ENCODE data around the gene ITPR1. TPM values are rescaled to one million over a fixed set of nuclear protein-coding genes. Genes with fewer than 3 reads are reported as not detected.

Gene ITPR1
- total RNA-seq, 1 experiment from 2014 or later, result 11.3 TPM

GRCh38 chr3:4711680-4711992 is 218.5 kb downstream of the ITPR1 start:
- peak overlapping the region; percentile 23; the same call in 1 of the 2 replicates for H3K4me3 ChIP-seq
- peaks cover 13% of the 10 kb centered on the region for H3K4me1 ChIP-seq (replicated peaks; ENCODE audit: insufficient read depth)
- H3K79me2 ChIP-seq (ENCODE audit: low read depth), result no peaks in the 10 kb centered on the region
- no peaks in the 10 kb centered on the region for H3K9me3 ChIP-seq (ENCODE audit: insufficient read depth, low read depth)
- H2AFZ ChIP-seq, result no peak overlapping the region
- intact Hi-C loops (cut with micrococcal nuclease; ENCODE audit: unreplicated experiment), result loop anchor here (1.0 to 5.0 kb wide), 6 partner anchors 55 to 486 kb away; no protein-coding TSS in a partner anchor
- no peaks in the 10 kb centered on the region for H3K9me2 ChIP-seq (ENCODE audit: insufficient read depth)
- POLR2A ChIA-PET (ENCODE audit: unreplicated experiment), result interaction anchor here (0.5 to 1.2 kb wide), 7 partner anchors 9 to 341 kb away, joined by 3 to 21 read pairs (median 6); partner anchors contain the start of gene BHLHE40
- peaks cover 3% of the 10 kb centered on the region; the same call in 1 of the 2 replicates for H3F3A ChIP-seq (ENCODE audit: insufficient read depth, low read depth)
- H3K27me3 ChIP-seq (ENCODE audit: insufficient read depth, low read depth), result no peaks in the 10 kb centered on the region
- H3K36me3 ChIP-seq (ENCODE audit: low read depth), result no peaks in the 10 kb centered on the region
- TF ChIP-seq CTCF (conservative IDR thresholded peaks at IDR 0.05) (no peak), EZH2 (IDR thresholded peaks at IDR 0.05; ENCODE audit: low read depth) (no peak)
- no TSS peak for BruUV-seq (replicated peaks)
- H3K4me2 ChIP-seq, result peak overlapping the region; percentile 70
- peak overlapping the region; percentile 87 for H3K27ac ChIP-seq
- CTCF ChIA-PET, result interaction anchor here (0.6 to 1.9 kb wide), 18 partner anchors 9 to 486 kb away, joined by 3 to 54 read pairs (median 5); partner anchors contain the start of gene BHLHE40
- no peak for DNase-seq
- H4K20me1 ChIP-seq (ENCODE audit: insufficient read depth), result no peaks in the 10 kb centered on the region

DNA sequence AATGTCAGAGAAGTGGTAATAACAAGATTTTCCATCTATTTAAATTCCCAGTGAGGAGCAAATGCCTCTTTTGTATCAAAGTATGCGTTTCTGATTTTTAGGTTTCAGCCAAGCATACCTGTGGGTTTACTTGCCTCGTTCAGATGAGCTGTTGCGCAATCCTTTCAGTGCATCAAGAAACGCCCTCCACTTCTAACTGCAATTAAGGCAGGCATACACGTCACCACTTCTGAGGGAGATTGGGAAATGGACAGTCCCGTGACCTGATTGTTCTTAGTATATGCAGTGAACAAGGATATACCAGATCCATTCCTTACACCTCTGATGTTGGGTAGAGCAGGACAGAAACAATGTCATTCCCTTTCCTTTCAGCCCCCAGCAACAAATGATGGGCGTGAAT is 219.0 kb downstream of the ITPR1 start:
- peak; percentile 69 to 91 for DNase-seq
- Histone ChIP-seq H3K4me3 (peak overlapping the region; percentile 23; the same call in 1 of the 2 replicates), H3K4me2 (peak overlapping the region; percentile 70), H4K20me1 (ENCODE audit: insufficient read depth) (no peaks in the 10 kb centered on the region), H3F3A (ENCODE audit: insufficient read depth, low read depth) (peaks cover 3% of the 10 kb centered on the region; the same call in 1 of the 2 replicates), H3K36me3 (ENCODE audit: low read depth) (no peaks in the 10 kb centered on the region), H3K79me2 (ENCODE audit: low read depth) (no peaks in the 10 kb centered on the region), H3K9me2 (ENCODE audit: insufficient read depth) (no peaks in the 10 kb centered on the region), H3K27me3 (ENCODE audit: insufficient read depth, low read depth) (no peaks in the 10 kb centered on the region), H3K9me3 (ENCODE audit: insufficient read depth, low read depth) (no peaks in the 10 kb centered on the region), H3K4me1 (replicated peaks; ENCODE audit: insufficient read depth) (peaks cover 13% of the 10 kb centered on the region), H3K27ac (peak overlapping the region; percentile 87), H2AFZ (no peak overlapping the region)
- no TSS peak for BruUV-seq (replicated peaks)
- TF ChIP-seq EZH2 (IDR thresholded peaks at IDR 0.05; ENCODE audit: low read depth) (no peak), CTCF (conservative IDR thresholded peaks at IDR 0.05) (no peak)
- POLR2A ChIA-PET (ENCODE audit: unreplicated experiment), result interaction anchor here (0.5 to 1.2 kb wide), 5 partner anchors 9 to 341 kb away, joined by 3 to 10 read pairs (median 6); partner anchors contain the start of gene BHLHE40
- intact Hi-C loops (cut with micrococcal nuclease; ENCODE audit: unreplicated experiment), result loop anchor here (1.0 to 5.0 kb wide), 2 partner anchors 410 to 485 kb away; partner anchors contain the start of gene ARL8B
- CTCF ChIA-PET, result interaction anchor here (0.6 to 1.9 kb wide), 17 partner anchors 9 to 485 kb away, joined by 3 to 54 read pairs (median 5); partner anchors contain the start of gene BHLHE40

DNA sequence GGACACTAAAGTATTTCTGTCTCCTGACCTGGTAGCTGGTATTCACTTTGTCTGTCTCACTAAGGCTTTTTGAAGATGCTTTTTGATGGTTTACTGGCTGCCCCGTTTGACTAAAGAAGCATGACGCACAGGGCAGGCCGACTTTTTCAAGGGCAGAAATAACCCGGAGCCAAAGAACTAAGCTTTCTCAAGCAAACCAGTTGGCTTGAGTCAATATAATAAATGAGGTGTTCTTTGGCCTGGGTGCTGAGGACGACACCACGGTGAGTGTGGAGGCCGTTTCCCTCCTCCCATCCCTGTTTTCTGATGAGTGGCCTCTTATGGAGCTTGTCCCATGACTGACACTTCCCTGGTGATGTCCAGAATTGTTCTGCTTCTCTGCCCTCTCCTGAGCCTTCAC is 220.9 kb downstream of the ITPR1 start:
- Histone ChIP-seq H3K36me3 (ENCODE audit: low read depth) (no peaks in the 10 kb centered on the region), H3K4me2 (no peak overlapping the region), H3K27me3 (ENCODE audit: insufficient read depth, low read depth) (no peaks in the 10 kb centered on the region), H3F3A (ENCODE audit: insufficient read depth, low read depth) (peaks cover 3% of the 10 kb centered on the region; the same call in 1 of the 2 replicates), H4K20me1 (ENCODE audit: insufficient read depth) (no peaks in the 10 kb centered on the region), H3K4me1 (replicated peaks; ENCODE audit: insufficient read depth) (peaks cover 13% of the 10 kb centered on the region), H3K9me3 (ENCODE audit: insufficient read depth, low read depth) (no peaks in the 10 kb centered on the region), H3K4me3 (no peak overlapping the region), H3K27ac (no peak overlapping the region), H3K9me2 (ENCODE audit: insufficient read depth) (no peaks in the 10 kb centered on the region), H3K79me2 (ENCODE audit: low read depth) (no peaks in the 10 kb centered on the region), H2AFZ (no peak overlapping the region)
- BruUV-seq (replicated peaks), result no TSS peak
- no peak for DNase-seq
- ChIA-PET POLR2A (ENCODE audit: unreplicated experiment) (no interaction called here), CTCF (no interaction called here)
- intact Hi-C loops (cut with micrococcal nuclease; ENCODE audit: unreplicated experiment), result loop anchor here (5.0 kb wide), 1 partner anchor 483 kb away; no protein-coding TSS in a partner anchor
- no peak for TF ChIP-seq CTCF (conservative IDR thresholded peaks at IDR 0.05)
- TF ChIP-seq EZH2 (IDR thresholded peaks at IDR 0.05; ENCODE audit: low read depth), result no peak

Measured in PC-9 (cell line).